ENCODE measurements around the gene NFKBIA.

- no peak for TF ChIP-seq NRF1 (IDR thresholded peaks at IDR 0.05; ENCODE audit: low read depth, low read length)
- no peak for TF ChIP-seq CTCF (IDR thresholded peaks at IDR 0.05; ENCODE audit: control extremely low read depth in 1 of 3, insufficient read depth in 1 of 3, low read depth in 1 of 3, low read length in 3 of 3)
- TF ChIP-seq POLR2AphosphoS5 (IDR thresholded peaks at IDR 0.05; ENCODE audit: low read depth, low read length): no peak
- TF ChIP-seq RAD21 (IDR thresholded peaks at IDR 0.05 in 1 of 2, conservative IDR thresholded peaks at IDR 0.05 in 1 of 2; ENCODE audit: low read depth in 2 of 2, low read length in 2 of 2): no peak
- TF ChIP-seq SIN3A (conservative IDR thresholded peaks at IDR 0.05 in 1 of 2, IDR thresholded peaks at IDR 0.05 in 1 of 2; ENCODE audit: low read depth in 1 of 2, low read length in 2 of 2): no peak
- TF ChIP-seq POLR2A (IDR thresholded peaks at IDR 0.05; ENCODE audit: control extremely low read depth in 1 of 2, low read depth in 2 of 2, low read length in 2 of 2): no peak
Measured at GRCh38 chr14:35388656-35389314, 15.8 kb downstream of the NFKBIA start.

Measured in H1 (cell line).